Body of pancreas (tissue), 4 donors: ENCODE results near the gene PCNT.

Source experiments
- CTCF ChIP-seq, 7 experiments: fragments of 450-650 bp in 4 of 7; fragments of 200-600 bp in 3 of 7; sonication (generic) in 3 of 7; IDR thresholded peaks; one replicate each; pipeline ENCODE4 v1.5.1; 2016 to 2019; ENCODE audit warnings: antibody characterized with exemption in 7 of 7
- POLR2A ChIP-seq, 3 donors: fragments of 450-650 bp; IDR thresholded peaks; one replicate each; pipeline ENCODE4 v1.6.1; 2016; ENCODE audit warnings: antibody characterized with exemption in 3 of 3, mild to moderate bottlenecking in 2 of 3

- TF ChIP-seq CTCF (IDR thresholded peaks at IDR 0.05) (no peak), POLR2A (IDR thresholded peaks at IDR 0.05) (no peak)
Observed at GRCh38 chr21:46431448-46431847, 107.5 kb downstream of the PCNT start.
